GM12878 (cell line): ENCODE data around the gene B3GAT2.

Experiments
- CEBPB ChIP-seq, 2 experiments: fragments of 150-350 bp in 1 of 2; IDR thresholded peaks; 2 replicates each; pipeline ENCODE4 v1.6.1; 2012 to 2014; ENCODE audit warnings: low read depth in 2 of 2, low read length in 2 of 2, borderline replicate concordance in 1 of 2, inconsistent platforms in 1 of 2
- TF ChIP-seq, protein P1 (sequence below), 3 experiments: IDR thresholded peaks in 2 of 3; conservative IDR thresholded peaks in 1 of 3; 2 replicates each; pipeline ENCODE4 v1.5.1; 2011; ENCODE audit warnings: low read depth in 3 of 3, low read length in 3 of 3, mild to moderate bottlenecking in 3 of 3, control low read depth in 2 of 3, moderate library complexity in 2 of 3, inconsistent platforms in 1 of 3, mixed read lengths in 1 of 3; ENCODE audit not compliant: control insufficient read depth in 2 of 3, insufficient read depth in 1 of 3; ENCODE audit errors: extremely low read depth in 1 of 3

DNA sequence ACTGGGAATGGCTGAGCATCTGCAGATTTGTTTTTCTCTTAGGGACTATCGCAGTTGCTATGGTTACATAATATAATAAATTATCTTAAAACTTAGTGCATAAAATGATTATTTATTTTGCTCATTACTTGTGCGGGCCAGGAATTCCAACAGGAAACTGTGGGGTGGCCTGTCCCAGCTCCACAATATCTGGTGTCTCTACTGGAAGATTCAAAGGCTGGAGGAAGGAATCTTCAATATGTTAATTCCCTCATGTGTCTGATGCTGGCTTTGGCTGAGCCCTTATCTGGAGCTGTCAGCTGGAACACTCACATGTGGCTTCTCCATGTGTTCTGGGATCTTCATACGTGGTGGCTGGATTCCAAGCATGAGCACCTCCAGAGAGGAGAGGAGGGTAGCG is 23.9 kb upstream of the B3GAT2 start:
- TF ChIP-seq, protein P1, sequence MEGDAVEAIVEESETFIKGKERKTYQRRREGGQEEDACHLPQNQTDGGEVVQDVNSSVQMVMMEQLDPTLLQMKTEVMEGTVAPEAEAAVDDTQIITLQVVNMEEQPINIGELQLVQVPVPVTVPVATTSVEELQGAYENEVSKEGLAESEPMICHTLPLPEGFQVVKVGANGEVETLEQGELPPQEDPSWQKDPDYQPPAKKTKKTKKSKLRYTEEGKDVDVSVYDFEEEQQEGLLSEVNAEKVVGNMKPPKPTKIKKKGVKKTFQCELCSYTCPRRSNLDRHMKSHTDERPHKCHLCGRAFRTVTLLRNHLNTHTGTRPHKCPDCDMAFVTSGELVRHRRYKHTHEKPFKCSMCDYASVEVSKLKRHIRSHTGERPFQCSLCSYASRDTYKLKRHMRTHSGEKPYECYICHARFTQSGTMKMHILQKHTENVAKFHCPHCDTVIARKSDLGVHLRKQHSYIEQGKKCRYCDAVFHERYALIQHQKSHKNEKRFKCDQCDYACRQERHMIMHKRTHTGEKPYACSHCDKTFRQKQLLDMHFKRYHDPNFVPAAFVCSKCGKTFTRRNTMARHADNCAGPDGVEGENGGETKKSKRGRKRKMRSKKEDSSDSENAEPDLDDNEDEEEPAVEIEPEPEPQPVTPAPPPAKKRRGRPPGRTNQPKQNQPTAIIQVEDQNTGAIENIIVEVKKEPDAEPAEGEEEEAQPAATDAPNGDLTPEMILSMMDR (IDR thresholded peaks at IDR 0.05 in 2 of 3, conservative IDR thresholded peaks at IDR 0.05 in 1 of 3; ENCODE audit: control insufficient read depth in 2 of 3, extremely low read depth in 1 of 3, insufficient read depth in 1 of 3, low read depth in 3 of 3, low read length in 3 of 3) = no peak
- no peak for TF ChIP-seq CEBPB (IDR thresholded peaks at IDR 0.05; ENCODE audit: borderline replicate concordance in 1 of 2, low read depth in 2 of 2, low read length in 2 of 2)
